Activated T-cell treated with anti-CD3 and anti-CD28 coated beads for 48 hours (primary cell): ENCODE measurements around the gene PBXIP1.
A peak's percentile ranks its signal among the peaks of the same experiment; 100 is the strongest.

ENCODE experiments used
- DNase-seq: peaks from one replicate; pipeline ENCODE4 v3.0.0-alpha.2; 2020; ENCODE audit warnings: low read depth

The PBXIP1 gene

GRCh38 chr1:154972213-154972516 lies 16.3 kb upstream of the PBXIP1 start:
- no peak for DNase-seq

DNA sequence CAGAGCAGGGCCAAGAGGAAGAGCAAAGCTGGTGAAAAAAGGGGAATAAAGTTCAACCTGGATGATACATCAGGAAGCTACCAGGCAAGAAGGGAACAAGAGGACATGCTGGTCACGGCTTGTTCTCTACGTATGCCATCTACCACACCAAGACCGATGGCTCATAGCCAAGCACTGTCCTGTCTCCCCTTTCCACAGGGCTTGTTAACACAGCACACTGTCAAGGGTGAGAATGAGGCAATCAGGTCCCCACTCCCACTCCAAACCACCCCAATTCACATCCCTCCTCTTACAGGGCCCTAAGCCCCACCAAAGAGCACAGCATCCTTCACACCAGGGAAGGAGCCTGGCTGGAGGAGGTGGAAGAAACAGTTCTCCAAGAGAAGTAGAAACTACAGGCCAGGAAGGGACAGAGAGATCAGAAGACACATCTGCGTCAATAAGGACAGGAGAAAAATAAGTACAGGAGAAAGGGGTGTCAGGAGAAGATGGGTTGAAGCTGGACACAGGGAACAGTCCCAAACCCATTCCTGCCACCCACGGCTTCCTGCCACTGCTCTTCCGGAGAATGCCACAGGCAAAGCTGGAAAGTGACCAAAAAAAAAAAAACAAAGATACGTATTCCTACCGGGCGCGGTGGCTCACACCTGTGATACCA lies 15.6 kb upstream of the PBXIP1 start:
- no peak for DNase-seq

- peak; percentile 49 for DNase-seq
Observed at GRCh38 chr1:154970631-154971340, 14.9 kb upstream of the PBXIP1 start, which contains the start of gene SHC1. Gene SHC1, minus strand, starts transcription at chr1:154970747. Its CDS starts 221 bp downstream, at chr1:154970526.

DNA sequence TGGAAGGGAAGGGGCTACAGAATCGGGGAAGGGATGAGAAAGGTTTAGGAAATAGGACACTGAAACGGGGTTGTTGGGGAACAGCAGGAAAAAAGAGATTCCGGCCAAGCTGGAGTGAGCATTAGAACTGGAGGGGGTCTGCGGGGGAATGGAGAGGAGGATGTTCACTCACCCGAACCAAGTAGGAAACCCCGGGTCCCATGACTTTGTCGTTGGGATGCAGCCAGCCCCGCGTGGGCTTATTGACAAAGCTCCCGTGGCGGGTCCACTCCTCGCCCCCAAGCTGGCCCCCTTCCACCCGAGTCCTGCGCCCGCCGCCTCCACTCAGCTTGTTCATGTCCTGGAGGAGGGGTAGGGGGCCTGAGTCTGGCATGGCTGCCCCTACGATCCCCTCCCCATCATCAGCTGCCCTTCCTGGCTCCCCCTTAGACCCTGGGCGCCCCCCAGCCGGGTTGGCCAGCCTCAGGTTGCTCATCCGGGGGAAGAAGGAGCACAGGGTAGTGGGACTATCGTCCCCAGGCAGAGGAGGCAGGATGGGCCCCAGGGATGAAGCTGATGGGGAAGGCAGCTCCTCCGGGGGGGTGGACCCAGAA lies 14.1 kb upstream of the PBXIP1 start:
- DNase-seq = no peak

DNA sequence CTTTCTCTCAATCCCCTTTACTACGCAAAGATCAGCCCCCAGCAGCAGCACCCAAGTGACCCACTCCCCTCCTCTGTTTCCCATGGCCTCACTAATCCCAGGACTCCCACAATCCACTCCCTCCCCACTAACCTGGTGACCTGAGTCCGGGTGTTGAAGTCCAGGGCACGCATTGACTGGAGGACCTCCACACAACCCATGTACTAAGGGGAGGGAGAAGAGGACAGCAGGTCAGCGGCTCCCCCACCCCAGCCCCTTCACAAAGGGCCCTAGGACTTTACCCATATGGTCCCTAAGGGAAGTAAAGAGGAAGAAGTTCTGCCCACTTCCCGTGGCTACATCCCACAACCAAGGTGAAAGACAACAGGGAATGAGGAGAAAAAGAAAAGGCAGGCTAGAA lies 13.3 kb upstream of the PBXIP1 start:
- DNase-seq = no peak

GRCh38 chr1:154968731-154969130 lies 12.8 kb upstream of the PBXIP1 start:
- DNase-seq = no peak

DNA sequence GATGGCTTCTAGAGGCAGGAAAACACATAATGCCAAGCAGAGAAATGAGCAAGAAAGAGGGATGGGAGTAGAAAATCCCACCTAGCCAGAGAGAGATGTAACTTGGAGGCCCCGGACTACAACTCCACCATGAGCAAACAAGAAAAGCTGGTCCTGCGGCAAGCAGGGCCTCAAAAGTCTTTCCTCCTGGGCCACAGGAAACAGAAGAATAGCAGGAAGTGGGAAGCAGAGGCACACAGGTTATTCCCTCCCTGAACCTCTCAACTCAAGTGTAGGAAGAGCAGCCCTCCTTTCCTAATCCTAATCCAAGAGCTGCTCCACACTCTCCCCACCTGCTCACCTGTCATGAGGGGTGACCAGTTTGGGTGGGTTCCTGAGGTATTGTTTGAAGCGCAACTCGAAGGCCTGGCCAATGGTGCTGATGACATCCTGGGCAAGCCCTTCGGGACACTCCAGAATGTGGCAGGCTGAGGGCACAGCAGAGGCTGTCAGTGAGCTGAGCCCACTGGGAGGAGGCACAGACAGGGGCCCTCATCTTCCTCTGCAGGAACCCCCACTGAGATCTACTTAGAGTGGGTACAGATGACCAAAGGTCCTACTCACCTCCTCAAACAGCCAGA lies 11.5 kb upstream of the PBXIP1 start:
- DNase-seq = no peak

- no peak for DNase-seq
Observed at GRCh38 chr1:154966111-154966510, 10.2 kb upstream of the PBXIP1 start.

- DNase-seq = no peak
Observed at GRCh38 chr1:154964359-154964758, 8.5 kb upstream of the PBXIP1 start.

DNA sequence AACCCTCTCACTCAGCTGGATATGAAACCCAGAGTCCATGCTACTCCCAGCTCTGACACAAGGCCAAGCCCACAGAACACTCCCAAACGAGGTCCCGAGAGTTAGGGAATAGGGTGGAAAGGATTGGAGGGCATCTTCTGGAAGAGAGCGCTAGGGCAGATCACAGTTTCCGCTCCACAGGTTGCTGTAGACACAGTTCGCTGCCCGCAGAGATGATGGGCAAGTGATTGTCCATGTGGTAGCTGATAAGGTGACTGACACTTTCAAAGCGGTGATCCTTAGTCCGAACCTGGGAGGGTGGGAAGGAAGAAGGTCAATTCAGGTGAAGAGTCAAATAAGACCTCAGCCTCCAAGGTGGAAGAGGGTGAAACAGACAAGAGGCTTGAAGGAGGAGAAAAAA lies 7.7 kb upstream of the PBXIP1 start:
- no peak for DNase-seq

- no peak for DNase-seq
Observed at GRCh38 chr1:154962795-154963330, 7.0 kb upstream of the PBXIP1 start.

GRCh38 chr1:154962156-154962749 lies 6.4 kb upstream of the PBXIP1 start:
- DNase-seq = no peak

GRCh38 chr1:154961207-154962155 lies 5.6 kb upstream of the PBXIP1 start, which contains the start of gene PYGO2:
Gene PYGO2, minus strand, starts transcription at chr1:154961782. Its CDS starts 206 bp downstream, at chr1:154961576.
- peak; percentile 83 for DNase-seq

DNA sequence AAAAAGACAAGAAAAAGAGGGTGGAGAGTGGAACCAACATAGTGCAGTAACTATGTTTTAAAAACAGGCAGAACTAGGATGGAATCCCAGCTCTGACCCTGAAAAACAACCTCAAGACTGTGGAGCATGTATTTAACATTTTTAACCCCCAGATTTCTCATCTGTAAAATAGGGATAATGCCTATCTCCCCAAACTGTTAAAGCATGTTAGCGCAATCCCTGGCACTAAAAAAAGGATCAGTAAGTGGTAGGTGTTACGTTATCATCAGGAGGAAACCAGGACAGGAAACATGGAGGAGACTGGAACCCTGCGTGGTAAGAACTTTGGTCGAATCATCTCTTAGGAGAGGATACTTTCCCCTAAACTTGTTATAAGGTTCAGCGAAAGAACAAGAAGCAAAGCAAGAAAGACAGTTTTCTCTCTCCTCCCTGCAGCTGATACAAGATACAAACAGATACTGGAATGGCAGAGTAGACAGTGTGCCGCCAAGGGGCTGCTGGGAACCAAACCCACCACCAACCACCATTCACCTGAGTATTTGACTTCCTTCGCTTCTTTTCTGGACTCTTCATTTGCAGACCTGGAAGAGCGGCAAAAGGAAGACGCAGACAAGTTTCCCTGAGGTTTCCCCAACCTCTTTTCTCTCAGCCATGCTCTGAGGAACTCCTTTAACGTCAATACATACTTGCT lies 4.7 kb upstream of the PBXIP1 start:
- no peak for DNase-seq

DNA sequence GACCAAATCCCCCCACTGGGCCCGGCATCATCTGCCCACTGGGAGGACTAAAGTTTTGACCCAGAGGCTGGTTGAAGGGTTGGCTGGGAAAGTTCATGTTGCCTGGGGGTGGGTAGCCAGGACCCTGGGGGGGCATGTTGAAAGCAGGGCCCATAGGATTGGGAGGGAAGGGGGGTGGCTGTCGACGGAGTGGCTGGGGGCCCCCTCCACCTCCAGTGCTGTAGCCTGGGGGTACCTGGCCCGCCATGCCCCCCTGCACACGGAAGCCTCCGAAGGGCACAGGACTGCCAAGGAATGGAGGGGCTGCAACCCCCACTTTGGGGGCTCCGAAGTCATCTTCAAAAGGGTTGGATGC lies 3.5 kb upstream of the PBXIP1 start:
- no peak for DNase-seq

DNA sequence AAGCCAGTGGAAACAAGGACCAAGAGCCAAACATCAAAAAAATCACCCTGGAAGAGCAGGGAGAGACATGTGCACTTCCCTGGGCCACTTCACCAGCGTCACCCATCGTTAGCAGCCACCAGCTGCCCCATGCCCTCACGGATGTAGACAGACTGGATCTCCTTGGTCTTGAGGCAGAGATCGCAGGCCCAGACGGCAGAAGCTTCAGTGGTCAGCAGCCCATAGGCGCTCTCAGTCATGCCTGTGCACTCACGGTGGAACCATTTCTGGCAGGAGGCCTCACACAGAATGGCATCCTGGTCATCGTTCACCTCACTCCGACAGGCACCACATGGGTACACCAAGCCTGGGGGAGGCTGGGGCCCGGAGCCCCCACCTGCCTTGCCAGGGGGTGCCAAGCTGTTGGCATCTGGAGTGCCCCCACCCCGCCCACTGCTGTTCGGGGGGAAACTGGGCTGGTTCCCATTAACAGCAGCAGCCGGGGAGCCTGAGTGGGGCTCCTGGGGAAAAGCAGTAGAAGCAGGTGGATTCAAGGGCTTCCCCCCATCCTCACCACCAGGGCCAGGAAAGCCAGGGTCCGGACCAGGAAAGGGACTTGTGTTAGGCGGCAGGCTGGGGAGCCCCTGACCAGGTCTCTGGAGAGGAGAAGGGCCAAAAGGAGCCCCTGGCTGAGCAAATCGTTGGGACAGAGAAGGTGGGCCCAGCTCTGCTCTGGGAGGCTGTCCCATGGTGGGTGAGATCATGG lies 3.0 kb upstream of the PBXIP1 start:
- no peak for DNase-seq

DNA sequence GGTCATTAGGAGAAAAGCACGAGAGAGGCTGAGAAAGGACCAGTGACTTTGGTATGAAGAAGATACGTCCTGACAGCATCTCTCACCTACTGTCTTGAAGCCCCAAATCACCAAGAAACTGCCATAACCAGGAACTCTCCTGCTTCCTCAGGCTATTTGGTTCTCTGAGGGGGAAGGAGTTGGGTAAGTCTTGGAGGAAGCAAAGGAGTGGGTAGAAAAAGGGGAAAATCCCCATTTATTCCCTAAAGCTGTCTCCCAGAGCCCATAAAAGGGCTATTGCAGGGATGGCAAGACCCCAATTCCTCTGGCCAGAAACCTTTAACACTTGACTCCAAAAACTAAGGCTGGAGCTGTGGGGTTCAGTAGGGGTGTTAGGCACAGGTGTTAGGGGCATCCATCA lies 2.1 kb upstream of the PBXIP1 start:
- no peak for DNase-seq

GRCh38 chr1:154957091-154957657 lies 1.3 kb upstream of the PBXIP1 start:
- DNase-seq = no peak

DNA sequence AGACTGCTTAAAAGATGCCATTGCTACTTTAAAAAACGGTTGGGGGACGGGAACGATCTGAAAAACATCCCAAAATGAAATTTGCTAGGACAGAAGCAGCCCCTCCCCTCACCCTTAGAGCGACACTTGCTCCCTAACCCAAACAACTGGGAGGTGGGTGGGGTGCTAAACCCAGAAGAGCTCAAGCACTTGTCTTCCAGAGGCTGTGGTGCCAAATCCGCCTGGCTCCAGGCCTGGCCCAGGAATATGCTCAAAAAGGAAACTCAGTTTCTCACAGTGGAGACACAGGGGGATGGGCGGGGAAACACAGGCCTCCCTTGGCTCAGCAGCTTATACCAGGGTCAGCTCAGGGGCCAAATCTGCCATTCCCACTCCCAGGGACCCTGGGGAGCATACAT lies 644 bp upstream of the PBXIP1 start:
- no peak for DNase-seq
